ENCODE measurements around the gene HHAT. TPM values are rescaled to one million over a fixed set of nuclear protein-coding genes. Genes with fewer than 3 reads are reported as not detected.
"Not testable (repeated sequence)": the region's sequence is repeated elsewhere in the genome, so short reads cannot be mapped to it uniquely, and the experiment has no call there.

HHAT gene
- total RNA-seq, 1 donor from 2014 or later = 4.3 TPM

GRCh38 chr1:210415846-210416448 lies 87.2 kb downstream of the HHAT start:
- TF ChIP-seq CTCF (IDR thresholded peaks at IDR 0.05) = no peak
- DNase-seq = no peak

DNA sequence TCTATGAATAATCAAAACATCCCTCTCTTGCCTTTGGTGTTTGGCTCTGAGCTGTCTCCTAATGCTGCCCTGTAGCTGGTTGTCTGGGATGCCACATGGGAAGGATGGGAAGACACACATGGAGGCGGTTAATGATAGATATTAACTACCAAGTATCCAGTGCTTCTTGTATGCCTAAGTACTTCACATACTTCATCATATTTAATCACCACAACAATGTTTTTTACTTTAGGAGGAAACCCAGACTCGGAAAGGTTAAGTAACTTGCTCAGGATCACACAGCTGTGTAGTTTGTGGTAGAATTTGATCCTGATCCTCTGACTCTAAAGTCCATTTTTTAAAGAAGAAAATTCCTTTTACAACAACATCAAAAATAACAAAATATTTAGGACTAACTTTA lies 88.0 kb downstream of the HHAT start:
- Histone ChIP-seq H3K36me3 (no peaks in the 10 kb centered on the region), H3K27me3 (no peaks in the 10 kb centered on the region), H3K27ac (no peak overlapping the region), H3K9me3 (no peaks in the 10 kb centered on the region), H3K4me1 (no peaks in the 10 kb centered on the region), H3K4me3 (no peak overlapping the region)
- no peak for TF ChIP-seq CTCF (IDR thresholded peaks at IDR 0.05)
- intact Hi-C loops (cut with DNase I) = no loop called here
- DNase-seq = no peak
- no peak for ATAC-seq

More at GRCh38 chr1:210415846-210416448, 87.2 kb downstream of the HHAT start:
- Histone ChIP-seq H3K4me3 (no peak overlapping the region), H3K9me3 (no peaks in the 10 kb centered on the region), H3K4me1 (no peaks in the 10 kb centered on the region), H3K36me3 (no peaks in the 10 kb centered on the region), H3K27ac (no peak overlapping the region), H3K27me3 (no peaks in the 10 kb centered on the region)
- no peak for ATAC-seq
- intact Hi-C loops (cut with DNase I) = no loop called here

GRCh38 chr1:210417881-210418280 lies 89.2 kb downstream of the HHAT start:
- H3K4me3 ChIP-seq = no peak overlapping the region
- no peaks in the 10 kb centered on the region for H3K27me3 ChIP-seq
- DNase-seq = no peak
- intact Hi-C loops (cut with DNase I) = no loop called here
- ATAC-seq = no peak
- TF ChIP-seq CTCF (IDR thresholded peaks at IDR 0.05) = no peak
- H3K36me3 ChIP-seq = no peaks in the 10 kb centered on the region
- no peaks in the 10 kb centered on the region for H3K4me1 ChIP-seq
- H3K9me3 ChIP-seq = no peaks in the 10 kb centered on the region
- no peak overlapping the region for H3K27ac ChIP-seq

DNA sequence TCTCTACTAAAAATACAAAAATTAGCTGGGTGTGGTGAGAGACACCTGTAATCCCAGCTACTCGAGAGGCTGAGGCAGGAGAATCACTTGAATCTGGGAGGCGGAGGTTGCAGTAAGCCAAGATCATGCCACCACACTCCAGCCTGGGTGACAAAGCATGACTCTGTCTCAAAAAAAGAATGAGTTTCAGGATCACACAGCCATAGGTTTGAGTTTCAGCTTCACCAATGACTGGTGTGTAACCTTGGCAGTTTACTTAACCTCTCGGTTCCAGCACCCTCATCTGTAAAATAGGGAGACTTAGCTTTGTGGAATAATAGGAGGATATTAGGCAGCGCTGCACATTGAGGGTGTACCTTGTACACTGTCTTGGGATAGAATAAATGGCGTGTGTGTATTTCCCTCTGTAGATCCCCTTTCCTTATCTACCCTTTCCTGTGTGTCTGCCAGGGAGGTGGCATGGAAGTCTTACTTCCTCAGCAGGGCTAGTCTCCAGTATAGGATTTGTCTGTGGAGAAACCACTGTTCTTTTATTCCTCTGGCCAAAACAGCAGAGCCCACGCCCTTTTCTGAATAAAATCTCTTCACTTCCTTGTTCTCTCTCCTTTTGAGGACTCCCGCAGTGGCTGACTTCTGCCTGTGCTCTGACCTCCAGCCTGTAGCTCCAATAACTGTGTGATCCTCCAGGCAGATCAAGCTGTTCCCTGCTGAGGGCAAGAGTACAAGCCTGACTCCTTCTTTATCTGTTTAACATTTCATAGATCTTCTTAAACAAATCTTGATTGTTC lies 90.4 kb downstream of the HHAT start:
- no peaks in the 10 kb centered on the region for H3K4me1 ChIP-seq
- intact Hi-C loops (cut with DNase I) = no loop called here
- H3K4me3 ChIP-seq = no peak overlapping the region
- H3K36me3 ChIP-seq = no peaks in the 10 kb centered on the region
- no peak for DNase-seq
- H3K27ac ChIP-seq = no peak overlapping the region
- H3K27me3 ChIP-seq = no peaks in the 10 kb centered on the region
- no peak for ATAC-seq
- no peak for TF ChIP-seq CTCF (IDR thresholded peaks at IDR 0.05)
- no peaks in the 10 kb centered on the region for H3K9me3 ChIP-seq

DNA sequence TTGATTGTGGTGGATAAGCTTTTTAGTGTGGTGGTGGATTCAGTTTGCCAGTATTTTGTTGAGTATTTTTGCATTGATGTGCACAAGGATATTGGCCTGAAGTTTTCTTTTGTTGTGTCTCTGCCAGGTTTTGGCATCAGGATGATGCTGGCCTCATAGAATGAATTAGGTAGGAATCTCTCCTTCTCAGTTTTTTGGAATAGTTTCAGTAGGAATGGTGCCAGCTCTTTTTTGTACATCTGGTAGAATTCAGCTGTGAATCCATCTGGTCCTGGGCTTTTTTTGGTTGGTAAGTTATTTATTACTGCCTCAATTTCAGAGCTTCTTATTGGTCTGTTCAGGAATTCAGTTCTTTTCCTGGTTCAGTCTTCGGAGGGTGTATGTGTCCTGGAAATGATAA lies 98.0 kb downstream of the HHAT start:
- H3K27me3 ChIP-seq; H3K4me3 ChIP-seq; H3K9me3 ChIP-seq; intact Hi-C loops (cut with DNase I); H3K27ac ChIP-seq; DNase-seq; H3K36me3 ChIP-seq; H3K4me1 ChIP-seq; ATAC-seq: not testable (repeated sequence)

DNA sequence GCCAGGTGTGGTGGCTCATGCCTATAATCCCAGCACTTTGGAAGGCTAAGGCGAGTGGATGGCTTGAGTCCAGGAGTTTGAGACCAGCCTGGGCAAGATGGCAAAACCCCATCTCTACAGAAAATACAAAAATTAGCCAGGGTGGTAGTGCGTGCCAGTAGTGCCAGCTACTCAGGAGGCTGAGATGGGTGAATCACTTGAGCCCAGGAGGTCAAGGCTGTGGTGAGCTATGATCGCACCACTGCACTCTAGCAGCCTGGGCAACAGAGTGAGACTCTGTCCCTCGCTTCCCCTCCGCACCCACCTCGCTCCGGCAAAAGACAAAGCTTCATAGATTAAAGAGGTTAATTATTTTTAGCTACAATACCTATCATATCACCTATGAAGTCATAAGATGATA lies 100.0 kb downstream of the HHAT start:
- Histone ChIP-seq H3K9me3 (no peaks in the 10 kb centered on the region), H3K4me3 (no peak overlapping the region), H3K4me1 (no peaks in the 10 kb centered on the region), H3K27me3 (no peaks in the 10 kb centered on the region), H3K27ac (no peak overlapping the region), H3K36me3 (no peaks in the 10 kb centered on the region)
- no peak for TF ChIP-seq CTCF (IDR thresholded peaks at IDR 0.05)
- ATAC-seq (no peak), DNase-seq (no peak)
- intact Hi-C loops (cut with DNase I) = no loop called here

All from upper lobe of right lung (tissue), 1 donor.